Stimulated activated CD8-positive, alpha-beta memory T cell treated with anti-CD3 and anti-CD28 coated beads, Interleukin-2, amount 100 ng/mL, for 1 hour (primary cell): ENCODE data around the gene ITPRIP.
A peak's percentile ranks its signal among the peaks of the same experiment; 100 is the strongest.

ENCODE experiments used
- DNase-seq, 2 donors: peaks; one replicate each; pipeline ENCODE4 v3.0.0-alpha.2; 2020; ENCODE audit warnings: low read depth in 2 of 2

Gene ITPRIP

DNA sequence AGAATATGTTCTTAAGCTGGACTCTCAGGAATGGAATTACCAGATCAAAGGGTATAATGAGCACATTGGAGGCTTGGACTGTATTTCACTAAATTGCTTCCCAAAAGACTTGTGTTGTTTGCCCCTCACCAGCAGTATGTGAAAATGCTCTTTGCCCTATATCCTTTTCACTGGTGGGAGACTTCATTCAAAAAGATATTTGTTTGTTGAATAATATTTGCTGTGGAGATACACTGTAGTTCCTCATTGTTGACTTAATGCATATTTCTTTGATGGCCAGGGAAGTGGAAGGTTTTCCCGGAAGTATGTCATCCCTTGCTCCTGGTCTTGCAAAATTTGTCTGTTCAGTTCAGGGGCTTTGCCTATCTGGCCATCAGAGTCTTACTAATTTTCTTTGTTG lies 49.9 kb downstream of the ITPRIP start:
- no peak for DNase-seq

DNA sequence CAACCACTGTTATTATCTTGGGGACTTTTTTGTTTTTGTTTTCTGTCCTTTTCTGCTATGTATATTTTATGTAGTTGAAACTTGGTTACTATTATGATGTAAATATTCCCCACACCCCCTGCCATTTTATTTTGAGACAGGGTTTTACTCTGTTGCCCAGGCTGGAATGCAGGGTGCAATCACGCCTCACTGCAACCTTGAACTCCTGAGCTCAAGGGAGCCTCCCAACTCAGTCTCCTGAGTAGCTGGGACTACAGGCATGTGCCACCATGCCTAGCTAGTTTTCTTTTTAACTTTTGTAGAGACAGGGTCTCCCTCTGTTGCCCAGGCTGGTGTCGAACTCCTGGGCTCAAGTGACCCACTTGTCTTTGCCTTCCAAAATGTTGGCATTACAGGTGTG lies 51.3 kb downstream of the ITPRIP start:
- DNase-seq: no peak

DNA sequence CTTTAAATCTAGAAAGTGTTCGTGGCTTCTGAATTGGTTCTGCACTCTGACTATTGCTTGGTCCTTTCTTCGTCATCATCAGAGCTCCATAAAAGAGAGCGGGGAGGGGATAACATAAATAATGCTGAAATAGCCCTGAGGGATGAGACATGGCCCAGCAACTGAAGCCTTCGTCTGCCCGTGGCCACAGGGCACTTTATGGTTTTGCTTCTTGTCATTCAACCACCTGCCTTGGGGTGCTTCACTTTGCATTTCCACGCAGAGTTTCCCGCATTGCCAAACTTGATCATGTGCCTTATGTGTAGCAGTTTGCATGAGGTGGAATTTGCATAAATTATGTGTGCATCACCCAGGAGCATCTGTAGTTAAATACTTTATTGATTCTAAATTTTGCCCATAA lies 53.4 kb downstream of the ITPRIP start:
- DNase-seq: no peak

DNA sequence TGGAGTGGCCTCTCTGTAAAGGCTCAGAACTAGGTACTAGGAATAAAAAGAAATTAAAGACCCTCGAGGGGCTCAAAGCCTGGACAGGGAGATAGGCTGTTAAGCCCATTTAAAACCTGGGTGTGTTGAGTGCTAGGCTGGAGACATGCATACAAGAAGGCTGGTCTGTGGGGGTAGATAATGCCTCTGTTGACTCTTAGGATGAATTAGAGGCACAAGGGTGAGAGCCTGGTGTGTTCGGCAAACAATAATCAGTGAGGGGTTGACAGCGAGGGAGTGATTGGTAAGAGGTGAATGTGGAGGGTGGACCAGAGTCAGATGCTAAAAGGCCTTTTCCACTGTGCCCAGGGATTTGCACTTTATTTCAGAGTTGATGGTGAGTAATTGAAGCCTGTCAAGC lies 56.6 kb downstream of the ITPRIP start:
- DNase-seq: no peak

DNA sequence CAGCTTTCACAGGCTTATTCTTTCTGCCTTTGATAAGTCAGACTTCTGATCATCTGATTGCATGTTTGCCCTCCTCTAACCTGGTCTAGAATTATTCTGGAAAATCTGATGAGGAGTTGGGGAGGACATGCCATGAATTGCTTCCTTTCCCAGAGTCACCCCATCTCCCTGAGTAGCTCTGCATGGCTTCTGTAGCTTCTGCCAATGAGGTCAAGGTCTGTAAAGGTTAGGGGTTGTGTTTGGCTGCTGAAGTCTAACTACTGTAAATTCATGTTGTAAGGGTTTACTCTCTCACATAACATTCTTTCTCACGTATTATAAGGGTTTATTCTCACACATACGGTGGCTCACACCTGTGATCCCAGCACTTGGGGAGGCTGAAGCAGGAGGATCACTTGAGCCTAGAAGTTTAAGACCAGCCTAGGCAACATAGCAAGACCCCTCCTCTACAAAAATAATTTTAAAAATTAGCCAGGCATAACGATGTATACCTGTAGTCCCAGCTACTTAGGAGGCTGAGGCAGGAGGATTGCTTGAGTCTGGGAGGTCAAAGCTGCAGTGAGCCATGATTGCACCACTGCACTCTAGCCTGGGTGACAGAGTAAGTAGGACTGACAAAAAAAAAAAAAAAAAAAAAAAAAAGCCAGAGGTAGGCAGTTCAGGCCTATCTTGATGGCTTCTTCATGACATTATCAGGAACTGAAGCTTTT lies 58.6 kb downstream of the ITPRIP start:
- no peak for DNase-seq

DNA sequence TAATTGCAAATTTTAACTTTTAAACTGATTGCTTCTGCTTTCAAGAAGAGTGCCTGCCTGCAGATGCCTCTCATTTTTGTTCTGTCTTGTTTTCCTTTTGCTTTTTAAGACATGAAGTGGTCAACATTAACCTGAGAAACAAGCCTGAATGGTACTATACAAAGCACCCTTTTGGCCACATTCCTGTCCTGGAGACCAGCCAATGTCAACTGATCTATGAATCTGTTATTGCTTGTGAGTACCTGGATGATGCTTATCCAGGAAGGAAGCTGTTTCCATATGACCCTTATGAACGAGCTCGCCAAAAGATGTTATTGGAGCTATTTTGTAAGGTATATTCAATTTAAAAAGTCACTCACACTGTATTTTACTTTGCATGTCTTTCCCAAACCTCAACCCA lies 60.5 kb downstream of the ITPRIP start:
- DNase-seq: no peak

DNA sequence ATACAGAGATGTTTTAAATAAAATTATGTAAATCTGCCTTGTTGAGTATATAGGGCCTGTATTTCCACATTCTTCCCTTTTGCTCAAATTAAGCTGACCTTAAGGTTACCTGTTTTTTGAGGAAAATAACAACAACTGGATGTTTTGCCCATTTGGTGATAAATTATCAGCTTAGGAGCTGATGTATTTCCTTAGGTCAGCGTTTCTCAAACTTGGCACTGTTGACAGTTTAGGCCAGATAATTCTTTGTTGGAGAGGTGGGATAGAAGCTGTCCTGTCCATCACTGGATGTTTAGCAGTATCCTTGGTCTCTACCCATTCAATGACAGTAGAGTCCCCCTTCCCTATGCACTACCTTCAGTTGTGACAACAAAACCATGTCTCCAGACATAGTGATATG lies 62.1 kb downstream of the ITPRIP start:
- no peak for DNase-seq

DNA sequence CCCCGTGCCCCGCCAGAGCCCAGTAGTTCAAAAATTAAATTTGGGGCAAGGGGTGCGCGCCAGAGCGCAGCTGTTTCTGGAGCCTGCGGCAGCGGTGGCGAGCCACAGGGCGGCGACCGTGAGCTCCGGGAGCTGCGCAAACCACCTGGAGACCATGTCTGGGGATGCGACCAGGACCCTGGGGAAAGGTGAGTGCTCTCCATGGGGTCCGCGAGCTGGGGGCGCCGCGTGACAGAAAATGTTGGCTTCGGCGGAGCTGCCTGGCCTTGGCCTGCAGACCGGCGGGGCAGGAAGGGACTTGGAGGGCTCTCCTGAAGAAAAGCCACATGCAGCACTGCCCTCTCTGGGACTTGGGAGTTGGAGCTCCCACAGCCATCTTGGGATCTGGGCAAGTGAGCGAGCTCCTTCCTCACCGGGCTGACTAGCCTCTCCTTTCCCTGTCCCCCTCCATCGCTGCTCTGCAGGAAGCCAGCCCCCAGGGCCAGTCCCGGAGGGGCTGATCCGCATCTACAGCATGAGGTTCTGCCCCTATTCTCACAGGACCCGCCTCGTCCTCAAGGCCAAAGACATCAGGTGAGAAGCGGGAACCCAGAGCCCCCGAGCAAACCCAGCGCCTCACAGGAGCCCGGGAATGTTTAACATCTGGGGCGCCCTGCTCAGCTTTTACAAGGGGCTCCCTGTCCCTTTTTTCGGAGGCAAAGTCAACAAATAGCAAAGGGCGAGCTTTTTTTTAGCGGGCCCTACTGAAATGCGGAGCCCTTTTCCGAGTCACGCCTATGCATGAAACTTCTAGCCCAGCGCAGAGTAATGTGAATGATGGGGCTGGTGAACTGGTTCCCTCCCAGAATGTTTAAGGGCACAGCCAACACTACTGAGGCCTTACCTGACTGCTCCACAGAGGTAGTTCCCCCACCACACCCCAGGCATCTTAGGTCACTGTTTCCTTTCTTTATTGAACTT lies 63.2 kb downstream of the ITPRIP start:
- no peak for DNase-seq

DNA sequence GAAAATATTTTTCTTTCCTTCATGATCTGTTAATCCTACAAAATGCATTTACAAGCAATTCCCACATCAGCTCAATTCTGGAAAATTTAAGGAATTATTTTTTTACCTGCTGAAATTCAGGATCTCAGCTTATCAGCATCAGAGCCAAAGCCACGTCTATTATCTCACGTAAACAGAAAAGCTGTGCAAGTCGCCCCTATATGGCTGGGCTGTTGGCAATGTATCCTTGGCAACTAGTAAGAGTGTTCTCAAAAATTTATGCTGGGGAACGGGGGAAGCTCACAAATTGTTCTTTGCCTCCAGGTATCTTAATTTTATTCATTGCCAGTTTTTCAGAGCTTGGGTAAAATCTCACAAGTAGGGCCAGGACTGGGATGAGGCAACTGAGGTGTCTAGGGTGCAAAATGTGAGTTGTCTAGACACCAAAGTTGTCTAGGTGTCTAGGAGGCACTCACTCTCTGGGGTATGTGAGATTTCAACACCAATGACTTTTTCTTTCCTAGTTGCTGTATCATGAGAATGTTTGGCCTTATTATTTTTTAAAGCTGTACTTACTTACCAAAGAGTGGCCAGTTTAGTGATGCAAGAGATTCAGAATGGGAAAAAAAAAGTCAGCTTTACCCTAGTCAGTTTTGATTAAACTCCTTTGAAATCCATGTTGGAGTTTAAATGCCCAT lies 64.2 kb downstream of the ITPRIP start:
- no peak for DNase-seq

DNA sequence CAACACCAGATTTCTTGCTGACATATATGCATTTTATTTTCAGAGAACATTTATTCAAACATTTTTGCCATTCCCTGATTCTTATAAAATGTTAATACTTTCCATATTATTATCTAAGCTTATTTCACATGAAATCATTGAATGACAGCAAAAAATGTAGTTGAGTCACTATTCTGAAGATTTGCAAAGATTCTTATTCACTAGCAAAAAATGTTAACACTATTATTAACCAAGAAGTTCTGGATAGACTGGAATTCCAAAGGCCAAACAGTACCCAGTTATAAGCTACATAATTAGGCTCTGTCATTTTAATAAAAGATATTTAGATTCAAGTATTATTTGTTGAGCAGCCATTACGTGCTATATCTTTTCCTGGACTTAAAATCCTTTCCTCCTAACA lies 65.0 kb downstream of the ITPRIP start:
- no peak for DNase-seq

DNA sequence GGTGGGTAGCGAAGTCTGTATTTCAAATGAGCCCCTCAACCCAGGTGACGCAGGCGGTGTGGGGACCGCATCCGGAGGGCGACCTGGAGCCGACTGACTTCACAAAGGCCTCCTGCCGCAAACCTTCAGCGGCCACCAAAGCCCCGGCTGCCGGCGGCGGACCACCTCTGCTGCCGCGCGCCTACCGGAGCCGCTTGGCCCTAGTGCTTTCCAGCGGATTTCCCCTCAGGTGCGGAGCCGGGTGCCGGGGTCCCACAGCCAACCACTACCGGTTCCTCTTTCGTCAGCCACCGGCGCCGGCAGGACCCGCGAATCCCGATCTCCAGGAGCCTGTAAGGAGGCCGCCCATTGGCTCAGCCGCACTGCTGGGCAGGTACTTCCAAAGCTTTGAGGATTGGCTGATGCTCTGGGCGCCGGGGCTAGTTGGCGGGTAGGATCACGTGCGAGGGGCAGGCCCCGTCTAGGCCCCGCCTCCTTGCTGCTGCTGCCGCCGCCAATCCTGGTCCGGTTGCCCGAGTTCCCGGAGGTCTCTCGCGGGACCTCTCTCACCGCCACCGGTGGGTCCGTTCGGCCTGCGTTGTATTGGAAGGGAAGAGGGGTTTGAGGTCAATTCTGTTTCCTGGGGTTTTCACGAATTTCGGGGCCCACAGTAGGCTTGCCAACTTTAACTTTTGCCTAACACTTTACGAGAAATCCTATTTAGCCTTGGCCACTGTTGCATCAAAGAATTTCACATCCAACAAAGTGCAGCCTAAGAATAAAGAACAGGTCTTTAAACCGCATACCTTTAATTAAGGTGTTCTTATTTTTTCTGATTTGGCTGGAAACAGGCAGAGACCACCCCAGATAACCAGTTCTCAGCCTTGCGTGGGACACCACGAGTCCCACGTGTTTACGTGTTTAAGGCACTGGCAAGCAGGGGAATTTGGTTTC lies 69.3 kb downstream of the ITPRIP start, which contains the start of gene GSTO2:
GSTO2 (plus strand) TSS at position 472 of the 933 bp plus-strand sequence. CDS start 5,732 bp downstream, outside the sequence.
- peak; percentile 91 to 96 for DNase-seq

DNA sequence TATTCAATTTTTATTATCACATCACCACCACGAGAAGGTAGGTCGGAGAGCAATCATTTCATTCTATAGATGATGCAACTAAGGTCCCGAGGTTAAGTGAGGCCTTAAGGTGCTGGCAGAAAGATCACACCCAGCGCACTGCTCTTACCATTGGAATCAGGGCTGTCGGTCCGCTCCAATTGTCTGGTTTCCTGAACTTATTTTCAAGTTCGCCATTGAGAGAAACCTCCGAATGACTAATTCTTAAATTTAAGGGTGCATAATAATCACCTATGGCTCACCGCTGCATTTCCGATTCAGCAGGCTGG lies 69.9 kb downstream of the ITPRIP start:
- DNase-seq: no peak

DNA sequence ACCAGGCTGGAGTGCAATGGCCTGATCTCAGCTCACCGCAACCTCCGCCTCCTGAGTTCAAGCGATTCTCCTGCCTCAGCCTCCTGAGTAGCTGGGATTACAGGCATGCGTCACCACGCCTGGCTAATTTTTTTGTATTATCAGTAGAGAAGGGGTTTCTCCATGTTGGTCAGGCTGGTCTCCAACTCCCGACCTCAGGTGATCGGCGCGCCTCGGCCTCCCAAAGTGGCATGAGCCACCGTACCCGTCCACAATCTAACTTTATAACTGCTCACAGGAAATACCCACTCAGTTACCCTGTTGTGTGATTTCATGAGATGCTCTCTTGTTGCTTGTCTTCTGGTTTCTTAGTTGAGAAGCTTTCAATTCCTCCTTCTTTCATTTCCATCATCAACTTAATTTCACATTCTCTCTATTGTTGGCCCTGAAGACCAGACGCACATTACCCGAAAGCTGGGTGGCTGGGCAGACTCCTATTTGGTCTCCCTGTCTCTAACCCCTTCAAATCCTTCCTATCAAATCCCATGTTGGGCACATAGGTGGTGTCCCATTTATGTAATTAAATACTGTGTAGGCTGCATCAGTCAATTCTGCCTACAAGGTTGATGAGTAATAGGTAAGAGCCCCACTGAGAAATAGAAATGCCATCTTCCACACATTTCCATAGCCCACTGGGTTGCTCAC lies 70.4 kb downstream of the ITPRIP start:
- DNase-seq: no peak

DNA sequence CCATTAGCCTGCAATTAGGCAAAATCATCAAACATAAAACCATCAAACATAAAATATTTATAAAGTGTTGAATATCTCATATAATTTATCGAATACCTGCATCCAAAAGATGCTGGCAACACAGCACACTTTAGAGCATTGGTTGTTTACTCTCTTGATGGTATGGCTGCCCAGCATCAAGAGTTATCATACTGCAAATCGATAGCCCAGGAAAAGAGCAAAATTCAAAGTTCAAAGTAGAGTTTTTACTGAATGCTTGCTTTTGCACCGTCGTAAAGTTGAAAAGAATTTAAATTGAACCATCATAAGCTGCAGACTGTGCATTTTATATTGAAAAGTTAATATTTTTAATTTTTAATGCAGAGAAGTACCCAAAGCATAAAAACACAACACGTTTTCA lies 73.5 kb downstream of the ITPRIP start:
- DNase-seq: no peak

DNA sequence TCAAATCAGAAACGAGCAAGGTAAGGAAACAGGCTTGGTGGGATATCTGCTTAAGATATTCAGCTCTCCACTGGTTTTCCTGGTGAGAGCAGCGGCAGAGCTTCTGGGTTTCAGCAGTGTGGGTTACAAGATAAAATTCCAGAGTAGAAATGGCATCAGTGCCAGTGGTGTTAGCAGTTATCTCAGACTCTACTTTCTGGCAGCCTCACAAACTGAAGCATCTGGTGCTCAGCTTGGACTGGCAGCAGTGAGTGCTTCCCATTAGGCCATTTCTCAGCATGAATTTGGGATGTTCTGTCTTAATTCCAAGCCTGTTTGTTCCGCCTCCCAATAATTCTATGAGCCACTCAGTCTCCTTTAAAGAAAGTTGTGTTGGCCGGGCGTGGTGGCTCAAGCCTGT lies 76.2 kb downstream of the ITPRIP start:
- DNase-seq: no peak

DNA sequence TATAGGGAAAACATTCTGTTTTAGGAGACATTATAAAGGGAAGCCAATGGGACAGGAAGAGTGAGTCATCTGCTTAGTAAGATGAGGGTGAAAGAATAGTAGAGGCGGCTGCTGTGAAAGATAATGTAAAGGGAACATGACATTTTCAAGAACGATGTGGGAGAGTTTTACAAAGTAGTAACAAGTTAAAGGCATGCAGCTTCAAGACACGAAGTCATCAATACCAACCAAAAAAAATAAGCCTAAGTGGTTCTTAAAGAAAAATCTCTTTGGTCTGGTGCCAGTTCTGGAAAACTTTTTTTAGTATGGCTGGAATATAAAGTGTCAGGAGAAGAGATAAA lies 77.5 kb downstream of the ITPRIP start:
- no peak for DNase-seq

DNA sequence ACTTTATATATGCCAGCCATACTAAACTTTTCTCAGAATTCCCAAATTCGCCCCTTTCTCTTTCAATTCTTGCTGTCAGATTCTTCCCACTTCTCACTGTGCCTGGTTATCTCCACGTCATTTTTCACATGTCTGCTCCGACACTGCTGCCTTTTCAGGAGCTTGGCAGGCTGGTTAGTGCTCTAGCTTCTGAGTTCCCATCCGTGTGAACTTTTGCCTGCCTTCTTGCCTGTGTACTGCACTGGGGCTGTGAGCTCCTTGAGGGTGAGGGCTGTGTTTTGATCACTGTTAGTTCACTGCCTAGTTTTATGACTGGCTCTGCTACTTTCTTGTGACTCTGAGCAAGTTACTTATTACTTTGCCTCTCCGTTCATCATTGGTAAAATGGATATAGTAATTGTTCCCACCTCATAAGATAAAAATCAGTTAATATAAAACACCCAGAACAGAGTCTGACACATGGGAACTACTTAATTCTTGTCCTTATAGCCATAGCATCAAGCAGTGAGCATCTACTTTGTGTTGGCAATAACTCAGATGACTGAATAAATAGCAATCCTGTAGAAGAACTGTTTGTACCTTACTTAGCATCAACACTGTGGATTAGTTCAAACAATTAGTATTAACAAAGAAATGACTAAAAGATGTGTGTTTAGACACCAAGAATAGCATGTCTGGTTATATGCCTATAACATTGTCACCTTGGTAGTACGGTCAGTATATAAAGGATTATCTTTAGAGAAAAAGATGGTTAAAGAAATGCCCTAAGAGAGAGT lies 78.1 kb downstream of the ITPRIP start:
- no peak for DNase-seq
